Iris pigment epithelial cell (primary cell): ENCODE results near the gene RWDD4.

Source experiments
- DNase-seq: peaks from one replicate; pipeline ENCODE4 v3.0.0-alpha.2; 2011; ENCODE audit warnings: low read depth

Gene RWDD4

DNA sequence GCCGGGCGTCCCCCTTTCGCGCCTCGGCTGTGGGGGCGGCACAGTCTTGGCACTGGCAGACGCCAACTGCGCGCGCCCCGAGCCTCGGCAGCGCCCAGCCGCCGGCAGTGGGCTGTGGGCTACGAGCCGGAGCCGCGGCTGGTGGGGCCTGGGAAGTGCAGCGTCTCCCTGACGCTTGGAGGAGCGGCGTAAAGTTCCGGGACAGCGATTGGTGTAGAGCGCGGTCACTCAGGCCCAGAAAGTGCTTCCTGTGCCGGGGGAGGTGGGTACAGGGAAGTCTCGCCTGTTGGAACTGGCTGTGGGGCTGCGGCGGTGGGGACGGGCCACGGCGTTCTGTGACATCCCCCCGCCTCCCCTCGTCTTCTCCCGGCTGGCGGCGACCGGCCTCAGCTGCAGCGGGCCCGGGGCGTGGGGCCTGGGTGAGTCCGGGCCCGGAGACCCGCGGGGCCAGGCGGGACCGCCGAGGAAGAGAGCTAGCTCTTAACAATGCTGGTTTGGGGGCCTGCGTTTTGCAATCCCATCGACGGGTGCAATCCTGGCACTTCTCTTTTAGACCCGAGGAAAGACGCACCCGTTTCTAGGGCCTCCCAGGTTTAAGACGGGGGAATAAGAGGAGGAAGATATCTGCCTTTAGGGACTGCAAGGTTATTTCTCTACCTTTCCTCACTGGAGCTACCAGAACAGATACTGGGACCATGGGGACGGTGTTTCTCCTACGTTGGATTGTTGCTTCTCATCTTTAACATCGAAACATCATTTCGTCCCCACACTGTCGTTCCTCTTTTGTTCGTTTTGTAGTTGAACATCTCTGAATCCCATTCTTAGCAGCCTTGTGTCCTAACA, at the start of gene RWDD4, which contains the start of gene TRAPPC11:
Gene RWDD4, minus strand, starts transcription at position 157 of the 843 bp plus-strand sequence. CDS start 233 bp downstream, outside the sequence.
Gene TRAPPC11, plus strand, starts transcription at position 265 of the 843 bp plus-strand sequence. CDS start 4,575 bp downstream, outside the sequence.
- peak; percentile 99 for DNase-seq

DNA sequence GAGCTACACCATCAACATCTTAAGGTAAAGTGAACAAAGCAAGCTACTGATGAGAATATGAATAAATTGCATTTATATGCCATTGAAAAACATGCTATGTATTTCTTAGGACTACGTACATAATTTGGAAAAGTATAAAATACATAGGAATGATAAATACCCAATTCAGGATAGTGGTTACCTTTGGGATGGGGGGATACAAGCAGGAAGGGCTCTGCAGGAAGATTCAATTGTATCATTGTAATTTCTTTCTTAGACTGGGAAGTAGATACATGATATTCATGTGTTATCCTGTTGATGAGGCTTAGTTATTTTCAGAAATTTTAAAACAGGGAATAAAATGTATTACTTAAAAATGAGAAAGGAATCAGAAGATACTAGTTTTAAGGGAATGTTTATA, 43.5 kb upstream of the RWDD4 start:
- DNase-seq, result no peak

DNA sequence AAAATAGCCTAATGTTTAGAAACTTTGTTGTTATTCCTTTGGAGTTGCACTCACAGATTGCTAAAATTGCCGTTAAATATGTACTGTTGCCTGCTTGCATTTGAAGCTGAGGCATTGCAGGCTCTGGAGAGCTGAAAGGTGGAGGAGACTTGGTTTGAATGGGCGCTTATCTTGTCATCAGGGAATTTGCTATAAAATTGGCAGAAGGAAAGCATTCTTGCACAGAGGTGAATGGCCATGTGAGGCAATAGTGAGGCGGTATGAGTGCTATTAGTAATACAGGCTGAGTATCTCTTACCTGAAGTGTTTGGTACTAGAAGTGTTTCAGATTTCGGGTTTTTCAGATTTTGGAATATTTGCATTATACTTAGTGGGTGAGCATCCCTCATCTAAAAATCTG, 41.4 kb upstream of the RWDD4 start:
- DNase-seq, result no peak

DNA sequence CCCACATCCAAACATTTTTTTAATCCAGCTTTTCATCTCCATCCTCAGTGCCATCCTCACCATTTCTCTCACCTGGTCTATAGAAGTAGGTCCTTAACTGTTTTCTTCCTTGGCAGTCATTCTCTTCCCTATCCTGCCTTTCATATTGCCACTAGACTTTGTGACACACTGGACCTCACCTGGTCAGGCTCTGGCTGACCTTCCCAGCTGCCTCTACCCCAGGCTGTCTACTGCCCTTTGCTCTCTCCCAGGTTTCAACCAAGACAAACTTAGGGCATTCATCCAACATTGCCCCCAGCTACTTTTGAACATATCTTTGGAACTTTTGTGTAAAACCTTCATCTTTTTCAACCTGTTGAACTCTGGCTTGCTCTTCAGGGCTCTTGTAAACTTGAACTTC, 39.9 kb upstream of the RWDD4 start:
- DNase-seq, result no peak

DNA sequence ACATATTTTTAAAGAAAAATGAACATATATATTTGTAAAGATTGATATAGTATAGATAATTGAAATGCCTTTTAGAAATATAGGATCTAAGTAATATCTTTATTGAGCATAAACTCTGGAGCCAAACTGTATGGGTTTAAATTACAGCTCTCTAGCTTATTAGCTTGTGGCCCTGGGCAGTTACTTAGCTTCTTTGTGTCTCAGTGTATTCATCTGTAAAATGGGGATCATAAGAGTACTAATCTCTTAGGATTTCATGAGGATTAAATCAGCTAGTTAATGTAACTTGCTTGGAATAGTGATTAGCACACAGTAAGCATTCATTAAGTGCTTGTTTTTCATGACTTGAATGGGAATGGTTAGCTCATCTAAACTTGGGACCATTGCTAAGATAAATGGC, 32.9 kb upstream of the RWDD4 start:
- no peak for DNase-seq

DNA sequence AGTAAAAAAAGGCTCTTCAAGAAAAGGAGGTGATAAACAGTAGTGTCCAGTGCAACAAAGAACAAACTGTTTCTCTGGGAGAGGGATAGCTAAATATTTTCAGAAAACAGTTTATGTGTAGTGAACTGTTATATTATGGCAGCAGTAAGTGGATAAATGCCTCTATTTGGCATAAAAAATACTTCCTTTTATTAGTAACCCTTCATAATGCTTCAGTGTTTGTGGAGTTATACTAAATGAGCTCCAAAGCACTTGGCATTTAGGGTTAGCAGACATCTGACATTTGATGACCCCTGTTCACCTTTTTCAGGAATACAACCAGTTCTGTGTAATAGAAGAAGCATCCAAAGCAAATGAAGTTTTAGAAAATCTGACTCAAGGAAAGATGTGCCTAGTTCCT, 32.0 kb upstream of the RWDD4 start:
- DNase-seq, result no peak

DNA sequence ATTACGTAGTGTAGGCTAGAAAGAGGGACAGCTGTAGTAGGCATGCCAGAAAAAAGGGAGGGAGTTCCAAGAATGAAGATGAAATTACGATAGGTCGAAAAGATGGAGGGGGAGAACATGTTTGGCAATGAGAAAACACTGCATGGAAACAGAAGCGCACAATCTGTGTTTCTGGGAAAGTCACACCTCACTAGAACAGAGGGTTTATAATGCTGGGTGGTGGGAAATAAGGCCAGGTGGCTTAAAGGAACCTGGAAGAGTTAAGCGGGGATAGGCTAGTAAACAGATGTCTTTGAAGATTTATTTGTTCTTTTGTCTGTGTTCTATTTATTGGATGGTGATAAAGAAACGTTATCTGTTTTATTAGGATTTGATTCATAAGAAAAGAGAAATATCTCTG, 29.2 kb upstream of the RWDD4 start:
- DNase-seq, result no peak

DNA sequence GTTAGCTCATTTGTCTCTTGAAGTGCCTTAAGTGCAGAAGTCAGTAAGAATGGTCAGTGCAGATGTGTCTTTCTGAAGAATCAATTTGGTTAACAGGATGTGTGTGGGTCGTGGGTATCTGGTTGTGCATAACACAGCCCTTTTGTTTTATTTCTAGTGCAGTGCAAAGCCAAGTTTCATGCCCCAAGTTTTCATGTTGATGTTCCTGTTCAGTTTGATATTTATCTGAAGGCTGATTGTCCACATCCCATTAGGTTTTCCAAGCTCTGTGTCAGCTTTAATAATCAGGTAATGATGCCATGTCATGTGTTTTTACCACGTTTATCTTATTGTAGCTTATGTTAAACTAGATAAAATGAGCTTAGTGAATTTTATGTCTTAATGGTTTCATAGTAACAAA, 27.5 kb upstream of the RWDD4 start:
- DNase-seq, result no peak

DNA sequence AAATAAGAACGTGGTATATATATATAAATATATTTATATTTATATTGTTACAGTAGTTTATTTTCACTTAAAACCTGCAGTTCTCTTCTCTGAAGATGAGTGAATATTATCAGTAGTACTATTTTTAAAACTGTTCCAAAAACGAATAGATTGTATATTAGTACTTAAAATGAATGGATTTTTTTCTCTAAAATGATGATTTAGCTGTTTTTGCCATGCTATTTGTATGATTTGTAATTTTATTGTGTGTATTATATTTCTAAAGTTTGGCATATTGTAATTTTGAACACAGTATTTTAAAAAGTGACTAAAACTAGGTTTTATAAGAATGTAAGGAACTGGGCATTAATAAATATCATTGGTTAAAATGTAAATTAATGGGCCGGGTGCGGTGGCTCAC, 22.1 kb upstream of the RWDD4 start:
- no peak for DNase-seq

DNA sequence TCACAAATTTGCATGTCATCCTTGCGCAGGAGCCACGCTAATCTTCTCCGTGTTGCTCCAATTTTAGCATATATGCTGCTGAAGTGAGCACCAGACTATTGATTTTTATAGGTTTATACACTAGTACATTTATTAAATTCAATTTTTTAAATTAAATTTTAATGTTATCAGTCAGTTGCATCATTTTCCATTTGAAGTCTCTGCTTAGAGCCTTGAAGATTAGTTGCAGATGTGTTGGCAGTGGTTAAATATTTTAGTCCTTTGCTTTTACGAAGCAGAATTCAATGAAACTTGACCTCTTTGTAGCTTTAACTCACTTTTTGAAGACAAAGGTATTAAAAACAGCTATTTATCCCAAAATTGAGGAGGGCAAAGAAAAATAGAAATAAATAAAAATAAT, 16.6 kb upstream of the RWDD4 start:
- DNase-seq, result peak; percentile 28

DNA sequence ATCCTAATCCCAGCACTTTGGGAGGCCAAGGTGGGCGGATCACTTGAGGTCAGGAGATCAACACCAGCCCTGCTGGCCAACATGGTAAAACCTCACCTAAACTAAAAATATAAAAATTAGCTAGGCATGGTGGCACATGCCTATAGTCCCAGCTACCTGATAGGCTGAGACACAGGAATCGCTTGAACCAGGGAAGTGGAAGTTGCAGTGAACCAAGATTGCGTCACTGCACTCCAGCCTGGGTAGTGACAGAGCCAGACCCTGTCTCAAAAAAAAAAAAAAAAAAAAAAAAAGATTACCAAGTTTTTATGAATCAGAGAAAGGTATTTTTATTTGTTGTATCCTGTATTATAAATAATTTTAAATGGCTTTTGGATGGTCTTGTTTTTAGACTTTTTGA, 15.2 kb upstream of the RWDD4 start:
- DNase-seq, result no peak

DNA sequence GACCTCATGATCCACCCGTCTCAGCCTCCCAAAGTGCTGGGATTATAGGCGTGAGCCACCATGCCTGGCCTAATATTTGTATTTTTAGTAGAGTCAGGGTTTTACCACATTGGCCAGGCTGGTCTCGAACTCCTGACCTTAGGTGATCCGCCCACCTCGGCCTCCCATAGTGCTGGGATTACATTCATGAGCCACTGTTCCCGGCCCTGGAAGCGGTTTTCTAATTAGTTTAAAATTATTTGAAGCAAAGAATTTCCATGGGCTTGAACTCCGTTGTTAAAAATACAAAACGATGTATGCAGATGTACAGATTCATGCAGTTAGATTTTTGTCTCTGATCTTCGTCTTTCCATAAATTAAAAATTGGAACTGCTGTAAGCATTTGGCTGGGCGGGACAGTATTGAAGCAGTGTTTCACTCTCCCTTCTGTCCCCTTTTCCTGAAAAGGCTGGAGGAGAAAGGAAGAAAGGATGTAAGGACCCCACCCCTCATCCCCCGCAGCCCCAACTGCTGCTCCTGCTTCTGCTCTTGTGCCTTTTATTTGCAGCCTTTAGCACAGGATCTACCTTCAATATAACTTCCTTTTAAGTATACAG, 12.1 kb upstream of the RWDD4 start:
- DNase-seq, result no peak

DNA sequence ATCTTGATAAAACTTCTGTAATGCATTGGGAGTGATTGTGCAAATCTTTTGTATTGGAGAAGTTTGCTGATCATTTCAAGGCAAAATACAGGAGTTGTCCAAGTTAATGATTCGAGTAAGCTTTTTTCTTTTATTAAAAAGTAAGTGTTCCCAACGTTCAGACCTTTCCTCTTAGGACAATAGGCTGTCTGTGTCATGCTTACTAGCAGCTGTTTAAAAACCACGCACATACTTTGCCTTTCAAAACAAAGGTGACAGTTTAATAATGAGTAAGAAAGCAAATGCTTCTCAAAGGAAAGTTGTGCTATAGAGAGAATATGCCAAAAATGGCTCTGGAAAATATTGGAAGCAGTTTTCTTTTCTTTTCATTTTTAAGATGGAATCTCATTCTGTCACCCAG, 11.3 kb upstream of the RWDD4 start:
- no peak for DNase-seq

DNA sequence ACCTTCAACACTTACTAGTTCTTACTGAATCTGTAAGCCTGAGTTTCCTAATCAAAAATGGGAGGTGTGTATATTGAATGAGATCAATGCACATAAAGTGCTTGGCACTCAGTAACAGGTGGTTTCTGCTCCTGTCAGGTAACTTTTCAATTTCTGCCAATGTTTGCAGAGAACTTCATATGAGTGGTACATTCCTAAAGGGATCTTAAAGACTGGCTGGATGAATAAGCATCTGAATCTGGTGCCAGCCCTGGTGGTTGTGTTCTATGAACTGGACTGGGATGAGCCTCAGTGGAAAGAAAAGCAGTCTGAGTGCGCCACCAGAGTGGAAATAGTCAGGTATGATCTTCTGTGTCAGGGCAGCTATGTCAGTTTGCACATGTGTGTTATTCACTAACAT, 7.1 kb upstream of the RWDD4 start:
- no peak for DNase-seq

DNA sequence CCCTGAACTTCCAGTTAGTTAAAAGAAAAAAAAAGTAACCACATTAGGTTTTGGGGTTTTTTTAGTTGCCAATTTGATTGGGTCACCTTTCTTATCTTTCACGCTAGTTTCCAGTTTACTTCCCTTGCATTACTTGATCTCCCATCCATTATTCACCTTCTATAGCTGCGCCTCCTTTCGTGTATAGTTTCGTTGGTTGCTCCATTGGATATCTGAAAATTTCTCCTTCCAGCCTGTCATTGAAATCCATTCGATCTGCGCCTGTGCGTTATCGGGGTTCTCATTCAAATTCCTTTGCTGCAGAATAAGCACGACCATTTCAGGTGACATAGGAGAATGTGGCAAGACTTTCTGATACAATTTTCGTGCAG, 872 bp upstream of the RWDD4 start:
- peak; percentile 9 for DNase-seq

DNA sequence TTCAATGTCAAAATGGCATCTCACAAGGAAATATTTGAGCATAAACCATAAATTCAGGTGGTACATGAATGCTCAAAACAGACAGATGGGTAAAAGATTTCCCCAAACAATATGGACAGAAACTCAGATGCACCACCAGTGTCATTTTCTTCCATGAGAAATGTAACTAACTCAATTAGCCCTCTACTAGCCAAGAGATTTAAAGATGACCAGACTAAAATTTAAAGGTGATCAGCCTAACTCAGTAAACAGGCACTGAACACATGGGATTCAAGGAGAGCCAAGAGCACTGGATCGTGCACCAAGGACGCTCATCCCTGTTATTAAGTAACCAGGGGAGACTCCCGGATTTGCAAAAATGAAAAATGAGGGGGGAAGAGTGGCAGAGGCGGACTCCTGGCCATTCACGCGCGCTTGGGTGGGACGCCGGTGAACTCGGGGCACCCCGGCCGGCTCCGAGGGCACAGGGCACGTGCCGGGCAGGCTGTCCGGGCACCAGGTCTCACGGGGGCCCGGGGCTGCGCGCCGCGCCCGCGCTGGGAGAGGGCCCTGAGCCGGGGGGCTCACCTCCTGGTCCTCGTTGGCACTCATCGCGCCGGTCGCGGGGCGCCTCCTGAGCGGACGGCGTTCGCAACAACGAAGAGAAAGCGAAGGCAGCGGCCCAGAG, 490 bp downstream of the RWDD4 start:
- DNase-seq, result peak; percentile 14

DNA sequence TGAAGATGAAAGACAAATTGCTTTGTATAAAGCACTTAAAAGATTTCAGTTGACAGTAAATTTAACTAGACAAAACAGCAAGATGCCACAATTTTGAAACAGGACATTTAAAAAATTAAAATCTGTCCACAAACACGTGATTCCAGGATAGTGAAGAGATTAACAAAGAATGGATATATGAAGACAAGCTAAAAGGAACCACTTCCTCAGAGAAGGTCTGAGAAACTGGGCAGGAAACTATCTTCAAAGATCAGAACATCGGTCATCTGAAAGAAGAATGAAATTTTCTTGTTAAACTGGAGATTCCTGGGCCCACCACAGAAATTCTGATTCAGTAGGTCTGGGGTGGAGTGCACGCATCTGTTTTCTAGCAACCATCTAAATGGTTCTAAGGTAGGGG, 1.4 kb downstream of the RWDD4 start:
- peak; percentile 12 for DNase-seq

DNA sequence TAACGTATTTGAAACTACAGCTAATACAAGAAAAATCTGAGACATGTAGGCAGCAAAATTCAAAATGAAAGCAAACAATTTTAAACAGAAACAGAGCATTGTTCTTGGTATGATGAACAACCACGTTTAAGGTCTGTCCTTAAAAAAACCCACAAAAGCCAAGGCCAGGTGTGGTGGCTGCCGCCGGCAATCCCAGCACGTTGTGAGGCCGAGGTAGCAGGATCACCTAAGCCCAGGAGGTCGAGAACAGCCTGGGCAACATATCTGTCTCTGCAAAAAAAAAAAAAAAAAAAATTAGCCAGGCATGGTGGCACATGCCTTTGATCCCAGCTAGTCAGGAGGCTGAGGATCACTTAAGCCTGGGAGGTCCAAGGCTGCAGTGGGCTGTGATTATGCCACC, 13.7 kb downstream of the RWDD4 start:
- DNase-seq, result no peak

DNA sequence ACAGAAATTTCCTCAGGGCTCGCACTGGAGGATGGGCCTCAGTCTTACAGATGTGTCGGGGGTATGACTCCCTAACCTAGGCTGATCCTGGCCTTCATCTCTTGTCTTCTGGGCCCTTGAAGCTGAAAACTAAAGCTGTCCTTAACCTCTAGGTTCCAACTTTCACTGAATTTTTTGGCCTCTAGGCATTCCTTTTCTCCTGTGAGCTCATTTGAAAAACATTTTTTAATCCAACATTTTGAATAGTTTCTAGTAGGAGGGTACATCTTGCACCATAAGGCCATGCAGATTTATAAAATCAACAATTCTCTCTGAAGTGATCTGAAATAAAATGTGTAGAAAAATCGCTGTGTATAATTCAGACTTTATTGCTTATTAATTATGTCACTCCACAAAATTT, 19.7 kb downstream of the RWDD4 start:
- peak; percentile 22 for DNase-seq

DNA sequence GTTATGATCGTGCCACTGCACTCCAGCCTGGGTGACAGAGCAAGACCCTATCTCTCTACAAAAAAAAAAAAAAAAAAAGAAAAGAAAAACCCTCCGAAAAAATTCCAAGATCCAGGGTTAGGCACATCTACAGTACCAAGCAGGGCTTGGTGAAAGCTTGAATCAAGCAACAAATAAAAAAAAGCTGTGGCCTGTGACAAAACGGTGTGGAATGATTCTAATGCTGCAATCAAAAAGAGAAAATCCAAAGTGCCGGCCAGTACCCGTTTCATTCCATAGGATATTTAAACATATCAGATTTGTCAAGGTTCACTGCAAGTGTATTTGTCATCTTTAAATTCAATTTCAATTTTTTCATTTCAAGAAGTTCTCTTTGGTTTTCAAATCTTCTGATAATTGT, 20.5 kb downstream of the RWDD4 start:
- peak; percentile 43 for DNase-seq

DNA sequence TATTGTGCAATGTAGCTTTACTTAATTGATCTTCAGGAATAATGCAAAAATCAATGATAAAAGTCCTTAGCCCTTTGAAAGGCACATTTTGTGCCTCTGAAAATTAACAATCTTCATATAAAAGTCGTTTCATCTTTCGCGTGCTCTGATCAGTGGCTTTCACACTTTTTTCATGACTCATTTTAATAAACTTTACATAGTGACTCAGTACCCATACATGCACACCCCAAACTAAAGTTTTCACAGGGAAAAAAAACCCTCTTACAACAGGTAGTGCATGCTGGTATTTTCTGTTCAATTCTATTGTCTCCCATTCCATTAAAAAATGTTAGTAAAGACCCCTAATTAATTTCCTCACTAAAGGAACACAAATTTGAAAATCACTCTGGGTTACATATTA, 21.5 kb downstream of the RWDD4 start:
- peak; percentile 56 for DNase-seq

DNA sequence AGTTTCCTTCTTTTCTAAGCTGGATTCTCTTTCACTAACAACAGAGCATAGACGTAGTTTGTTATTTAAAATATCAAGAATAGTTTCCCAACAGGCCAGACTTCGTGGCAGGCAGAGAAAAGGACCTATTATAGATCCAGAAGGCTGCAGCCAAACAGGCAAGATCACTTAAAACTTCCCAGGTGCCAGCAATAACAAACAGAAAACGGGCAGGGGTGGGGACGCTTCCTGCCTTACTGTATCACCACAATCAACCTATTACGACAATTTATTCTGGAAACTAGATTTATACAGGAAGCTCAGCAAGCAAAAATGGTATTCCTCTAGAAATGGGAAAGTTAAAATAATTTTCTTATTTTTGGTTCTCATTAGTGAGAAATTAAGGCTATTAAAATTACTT, 22.1 kb downstream of the RWDD4 start:
- DNase-seq, result peak; percentile 65

DNA sequence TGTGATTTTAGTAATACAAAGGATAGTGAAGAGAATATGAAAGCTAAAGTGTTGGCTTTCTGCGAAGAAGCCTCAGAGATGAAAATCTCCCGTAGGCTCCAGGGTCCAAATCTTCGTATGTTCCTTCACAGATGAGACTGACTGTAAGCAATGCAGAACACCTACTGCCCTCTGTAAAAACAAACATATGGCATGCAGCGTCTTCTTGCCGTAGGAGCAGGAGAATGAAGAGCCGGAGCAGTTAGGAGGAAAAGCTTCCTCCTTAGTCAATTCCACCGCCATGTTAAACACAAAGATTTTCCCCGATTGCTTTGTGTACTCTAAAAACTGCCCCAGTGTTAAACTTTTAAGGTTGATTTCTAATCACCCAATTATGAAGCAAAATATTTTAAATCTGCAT, 22.5 kb downstream of the RWDD4 start:
- peak; percentile 30 for DNase-seq
